GM18519 (cell line): ENCODE data around the gene PPIP5K2.
"Not testable (repeated sequence)": the region's sequence is repeated elsewhere in the genome, so short reads cannot be mapped to it uniquely, and the experiment has no call there.

ENCODE experiments used
- ATAC-seq: cut with Tn5 transposase; IDR thresholded peaks from one replicate; pipeline ENCODE4 v1.9.1; 2021; ENCODE audit warnings: mild to moderate bottlenecking, moderate library complexity; ENCODE audit not compliant: unreplicated experiment, low FRiP score

PPIP5K2 gene

DNA sequence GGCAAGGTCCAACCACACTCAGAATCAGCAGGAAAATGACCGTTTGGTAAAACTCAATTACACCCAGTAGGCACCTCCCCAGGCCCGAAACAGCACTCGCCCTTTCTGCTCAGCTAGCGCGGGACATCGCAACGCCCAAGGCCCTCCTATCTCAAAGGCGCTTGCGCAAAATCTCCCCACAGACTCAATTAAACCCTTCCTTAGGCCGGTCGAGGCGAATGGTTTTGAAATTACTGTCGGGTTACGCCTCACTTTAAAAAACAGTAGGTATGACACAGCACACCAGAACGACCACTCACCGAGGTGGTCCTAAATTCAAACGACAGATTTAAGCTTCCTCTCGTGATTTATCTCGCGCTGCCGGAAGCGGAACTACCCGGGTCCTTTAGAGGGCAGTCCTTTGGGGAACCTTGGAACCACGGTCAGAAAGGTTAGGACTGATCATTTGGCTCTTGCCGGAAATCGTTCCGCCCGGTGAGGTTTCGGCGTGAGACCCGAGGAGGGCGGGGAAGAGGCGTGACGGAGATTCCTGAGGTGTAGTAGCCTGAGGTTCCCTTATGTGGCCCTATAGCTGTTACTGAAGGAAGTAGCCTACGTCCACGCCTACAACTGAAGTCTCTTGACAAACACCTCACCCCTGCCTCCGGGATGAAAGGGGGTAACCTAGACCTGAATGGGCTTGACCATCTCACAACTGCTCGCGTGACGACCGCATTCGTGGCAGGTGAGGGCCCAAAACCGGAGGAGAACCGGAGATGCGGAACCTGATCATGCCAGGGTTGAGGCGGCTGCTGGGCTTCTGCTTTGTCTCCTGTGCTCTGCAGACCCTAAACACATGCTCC lies at the start of gene PPIP5K2, which contains the start of gene GIN1:
Gene PPIP5K2 (plus strand): TSS at position 537 of the 842 bp plus-strand sequence. CDS start 9,289 bp downstream, outside the sequence.
Gene GIN1 (minus strand): TSS at position 374 of the 842 bp plus-strand sequence. CDS start 11,431 bp downstream, outside the sequence.
- ATAC-seq, result peak; percentile 90

GRCh38 chr5:103073500-103073899 lies 46.6 kb upstream of the PPIP5K2 start:
- not testable (repeated sequence) for ATAC-seq

DNA sequence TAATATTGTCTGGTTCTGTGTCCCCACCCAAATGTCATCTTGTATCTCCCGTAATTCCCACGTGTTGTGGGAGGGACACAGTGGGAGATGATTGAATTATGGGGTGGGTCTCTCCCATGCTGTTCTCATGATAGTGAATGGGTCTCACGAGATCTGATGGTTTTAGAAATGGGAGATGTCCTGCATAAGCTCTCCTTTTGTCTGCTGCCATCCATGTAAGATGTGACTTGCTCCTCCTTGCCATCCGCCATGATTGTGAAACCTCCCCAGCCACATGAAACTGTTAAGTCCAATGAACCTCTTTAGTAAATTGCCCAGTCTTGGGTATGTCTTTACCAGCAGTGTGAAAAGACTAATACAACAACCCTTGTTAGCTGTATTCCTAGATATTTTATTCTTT lies 44.7 kb upstream of the PPIP5K2 start:
- ATAC-seq, result no peak

DNA sequence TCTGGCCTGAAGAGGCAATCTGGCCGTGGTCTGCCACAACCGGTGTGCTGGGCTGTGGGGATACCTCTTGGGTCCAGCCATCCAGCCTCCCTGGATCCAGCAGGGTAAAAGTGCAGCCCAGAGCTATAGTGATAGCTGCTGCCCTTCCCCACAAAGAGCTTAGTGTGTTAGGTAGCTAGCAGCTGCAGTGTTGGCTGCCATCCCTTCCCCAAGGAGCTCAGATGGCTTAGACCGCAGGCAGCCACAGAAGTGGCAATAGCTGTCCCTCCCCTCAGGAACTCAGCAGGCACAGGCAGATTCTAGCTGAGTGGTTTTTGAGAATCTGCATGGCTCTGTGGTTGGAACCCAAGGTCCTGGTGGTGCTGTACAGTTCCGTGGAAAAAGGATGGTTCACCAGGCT lies 40.3 kb upstream of the PPIP5K2 start:
- no peak for ATAC-seq

DNA sequence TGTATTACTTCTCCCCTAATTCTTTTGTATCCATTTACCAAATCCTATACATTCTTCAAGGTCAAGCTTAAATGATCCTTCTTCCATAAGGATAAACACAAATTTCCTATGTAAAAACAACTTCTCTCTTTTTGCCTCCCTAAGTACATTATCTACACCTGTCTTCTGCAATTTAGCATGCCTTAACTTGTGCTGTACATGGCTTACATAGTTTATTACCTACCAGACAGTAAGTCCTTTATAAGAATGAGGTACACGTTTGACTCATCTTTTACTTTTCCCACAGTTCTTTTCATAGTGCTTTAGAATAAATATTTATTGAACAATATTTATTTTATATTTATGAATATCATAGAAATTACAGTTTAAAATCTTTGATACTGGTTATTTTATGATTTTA lies 33.6 kb upstream of the PPIP5K2 start:
- ATAC-seq, result no peak

DNA sequence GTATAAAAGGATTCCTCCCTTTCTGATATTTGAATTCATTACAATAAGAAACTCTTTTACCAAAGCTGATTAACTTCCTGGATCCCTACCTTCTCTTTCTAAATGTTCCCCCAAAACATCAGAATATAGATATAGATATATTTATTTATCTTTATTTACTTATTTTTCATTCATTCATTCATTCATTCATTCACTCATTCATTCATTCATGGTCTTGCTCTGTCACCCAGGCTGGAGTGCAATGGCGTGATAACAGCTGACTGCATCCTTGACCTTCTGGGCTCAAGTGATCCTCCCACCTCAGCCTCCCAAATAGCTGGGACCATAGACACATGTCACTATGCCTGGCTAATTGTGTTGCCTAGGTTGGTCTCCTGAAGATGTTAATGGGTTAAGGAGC lies 30.8 kb upstream of the PPIP5K2 start:
- ATAC-seq, result no peak

GRCh38 chr5:103090791-103091190 lies 29.3 kb upstream of the PPIP5K2 start:
- no peak for ATAC-seq

- no peak for ATAC-seq
Observed at GRCh38 chr5:103092676-103093075, 27.4 kb upstream of the PPIP5K2 start.

DNA sequence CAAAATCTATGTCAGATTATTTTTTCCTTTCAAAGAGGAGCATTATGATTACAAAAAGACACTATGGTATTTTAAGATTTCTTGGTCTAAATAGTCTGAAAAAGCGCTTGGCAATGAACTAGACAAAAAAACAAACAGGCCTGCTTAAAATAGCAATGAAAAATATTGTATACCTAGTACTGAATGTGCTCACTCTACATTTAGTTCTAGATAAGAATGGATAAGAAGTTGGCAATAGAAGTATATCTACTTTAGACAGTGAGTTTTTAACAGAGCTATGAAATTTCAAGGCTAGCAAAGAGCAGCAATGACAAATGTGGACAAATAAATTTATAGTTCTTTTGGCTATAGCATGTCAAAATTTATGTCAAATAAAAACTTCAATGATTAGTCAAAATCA lies 26.4 kb upstream of the PPIP5K2 start:
- no peak for ATAC-seq

DNA sequence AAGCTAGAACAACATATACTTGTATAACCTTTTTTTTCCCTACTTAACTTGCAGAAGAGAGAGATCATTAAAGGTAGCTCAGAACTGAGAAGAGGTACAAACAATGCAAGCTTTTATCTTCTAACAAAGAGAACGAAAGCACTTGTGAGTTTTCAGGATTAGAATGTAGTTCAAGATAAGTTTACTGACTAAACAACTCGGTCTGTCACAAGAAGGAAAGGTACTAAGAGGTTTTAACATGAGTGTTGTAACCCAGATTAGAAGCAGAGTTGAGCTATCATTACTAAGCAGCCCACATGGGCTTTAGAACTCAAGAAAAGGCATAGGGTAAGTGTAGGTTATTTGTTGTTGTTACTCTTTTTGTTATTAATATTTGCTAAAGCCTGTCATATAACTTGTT lies 25.4 kb upstream of the PPIP5K2 start:
- ATAC-seq, result no peak

DNA sequence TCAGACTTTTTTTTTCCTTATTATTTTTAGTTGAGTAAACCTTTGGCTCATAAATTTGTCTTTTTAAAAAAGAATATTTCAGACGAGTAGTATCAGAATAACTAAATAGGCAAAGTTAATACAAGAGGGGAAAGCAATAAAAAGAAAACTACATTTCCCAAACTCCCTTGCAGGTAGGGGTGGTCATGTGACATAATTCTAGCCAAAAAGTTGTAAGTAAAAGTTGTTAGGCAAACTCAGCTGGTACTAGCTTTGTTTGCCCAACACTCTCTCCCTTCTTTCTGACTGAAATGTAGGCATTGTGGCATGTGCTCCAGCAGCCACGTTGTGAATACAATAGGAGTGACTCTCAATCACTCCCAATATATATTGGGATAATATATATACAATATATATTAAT lies 21.1 kb upstream of the PPIP5K2 start:
- no peak for ATAC-seq

GRCh38 chr5:103101079-103101750 lies 18.9 kb upstream of the PPIP5K2 start:
- no peak for ATAC-seq

DNA sequence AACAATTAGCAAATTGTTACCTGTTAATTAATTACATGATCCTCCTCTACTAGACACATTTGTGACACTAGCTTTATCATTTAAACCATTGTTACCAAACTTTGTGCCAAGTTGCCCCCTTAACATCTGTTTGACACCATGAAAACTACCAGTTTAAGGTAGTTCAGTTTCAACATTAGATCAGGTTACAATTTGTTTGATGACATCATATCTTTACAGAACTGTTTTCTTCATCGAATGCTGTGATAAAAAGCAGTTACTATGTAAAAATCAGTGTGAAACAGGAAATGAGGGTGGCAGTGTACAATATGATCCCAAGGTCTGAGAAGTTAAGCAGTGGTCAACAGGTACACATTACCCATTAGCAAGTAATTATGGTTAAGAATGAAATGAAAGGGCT lies 17.9 kb upstream of the PPIP5K2 start:
- ATAC-seq, result no peak

GRCh38 chr5:103108086-103108485 lies 12.0 kb upstream of the PPIP5K2 start:
- no peak for ATAC-seq

- no peak for ATAC-seq
Observed at GRCh38 chr5:103109277-103109676, 10.8 kb upstream of the PPIP5K2 start.

- ATAC-seq, result no peak
Observed at GRCh38 chr5:103110403-103110802, 9.7 kb upstream of the PPIP5K2 start.

- no peak for ATAC-seq
Observed at GRCh38 chr5:103111468-103111867, 8.6 kb upstream of the PPIP5K2 start.

GRCh38 chr5:103112910-103113309 lies 7.2 kb upstream of the PPIP5K2 start:
- no peak for ATAC-seq

- no peak for ATAC-seq
Observed at GRCh38 chr5:103114440-103114839, 5.7 kb upstream of the PPIP5K2 start.

GRCh38 chr5:103117471-103117991 lies 2.6 kb upstream of the PPIP5K2 start:
- no peak for ATAC-seq

- no peak for ATAC-seq
Observed at GRCh38 chr5:103119070-103119764, 884 bp upstream of the PPIP5K2 start.
